PC-3 (cell line): Measurements from ENCODE around the gene ZCCHC8. TPM values are rescaled to one million over a fixed set of nuclear protein-coding genes. Genes with fewer than 3 reads are reported as not detected.
"Not testable (repeated sequence)": the region's sequence is repeated elsewhere in the genome, so short reads cannot be mapped to it uniquely, and the experiment has no call there.

Source experiments
- ATAC-seq: fragments of 200-7000 bp; cut with Tn5 transposase; 2 replicates; pipeline ENCODE4 v1.9.1; 2020; ENCODE audit warnings: mild to moderate bottlenecking, moderate library complexity
- BruUV-seq: library from RNA; stranded (reverse); fragments of 400-500 nt; replicated peaks from 2 replicates; lab custom pipeline; 2021; lab: Mats Ljungman, UMichigan
- CTCF ChIA-PET: fragments of 300-600 bp; sonication (Branson Sonifier 250); formaldehyde crosslinking; loops from one replicate; lab custom pipeline; 2022; ENCODE audit warnings: antibody characterized with exemption; lab: Charles Lee
- POLR2A ChIA-PET: fragments of 300-600 bp; sonication (Branson Sonifier 250); formaldehyde crosslinking; loops from one replicate; lab custom pipeline; 2022; ENCODE audit warnings: antibody characterized with exemption; ENCODE audit not compliant: unreplicated experiment; lab: Charles Lee
- DNase-seq: peaks from one replicate; pipeline ENCODE4 v3.0.0-alpha.2; 2015
- H2AFZ ChIP-seq: fragments of 300-600 bp; sonication (generic); 2 replicates; pipeline ENCODE4 v1.6.0; 2016; ENCODE audit warnings: antibody characterized with exemption, low read length
- H3F3A ChIP-seq: fragments of 300-600 bp; sonication (generic); one replicate; pipeline ENCODE4 v1.6.0; 2017; ENCODE audit warnings: antibody characterized with exemption, low read length, control low read depth, mild to moderate bottlenecking; ENCODE audit not compliant: unreplicated experiment
- H3K27ac ChIP-seq: fragments of 300-600 bp; sonication (generic); 2 replicates; pipeline ENCODE4 v1.5.1; 2016; ENCODE audit warnings: mild to moderate bottlenecking, low read length
- H3K27me3 ChIP-seq: fragments of 300-600 bp; sonication (generic); 2 replicates; pipeline ENCODE4 v1.6.1; 2016; ENCODE audit warnings: low read length, mixed read lengths
- H3K36me3 ChIP-seq: fragments of 300-600 bp; sonication (generic); 2 replicates; pipeline ENCODE4 v1.6.1; 2016; ENCODE audit warnings: low read depth, mixed run types, low read length, mixed read lengths
- H3K4me1 ChIP-seq: fragments of 300-600 bp; sonication (generic); 2 replicates; pipeline ENCODE4 v1.5.1; 2016; ENCODE audit warnings: low read length; ENCODE audit not compliant: insufficient read depth
- H3K4me2 ChIP-seq: fragments of 300-600 bp; sonication (generic); 2 replicates; pipeline ENCODE4 v1.6.0; 2016; ENCODE audit warnings: low read length
- H3K4me3 ChIP-seq: fragments of 300-600 bp; sonication (generic); 2 replicates; pipeline ENCODE4 v1.5.1; 2016; ENCODE audit warnings: mild to moderate bottlenecking, low read length, mixed read lengths
- H3K79me2 ChIP-seq: fragments of 300-600 bp; sonication (generic); 2 replicates; pipeline ENCODE4 v1.6.1; 2017; ENCODE audit warnings: low read length, mixed read lengths
- H3K9ac ChIP-seq: fragments of 300-600 bp; sonication (generic); 2 replicates; pipeline ENCODE4 v1.6.0; 2016; ENCODE audit warnings: mild to moderate bottlenecking, low read length
- H3K9me2 ChIP-seq: fragments of 300-600 bp; sonication (generic); replicated peaks from 2 replicates; pipeline ENCODE4 v1.6.1; 2016; ENCODE audit warnings: mixed run types, low read length, mixed read lengths
- H3K9me3 ChIP-seq: fragments of 300-600 bp; sonication (generic); 2 replicates; pipeline ENCODE4 v1.6.1; 2016; ENCODE audit warnings: low read length, mixed read lengths
- H4K20me1 ChIP-seq: fragments of 300-600 bp; sonication (generic); 2 replicates; pipeline ENCODE4 v1.6.1; 2016; ENCODE audit warnings: low read length, mixed read lengths
- CTCF ChIP-seq: fragments of 300-600 bp; sonication (generic); conservative IDR thresholded peaks from 2 replicates; pipeline ENCODE4 v1.5.1; 2017; ENCODE audit warnings: antibody characterized with exemption, low read depth, mild to moderate bottlenecking, low read length
- EZH2 ChIP-seq: fragments of 300-600 bp; sonication (generic); IDR thresholded peaks from one replicate; pipeline ENCODE4 v1.6.1; 2017; ENCODE audit warnings: antibody characterized with exemption, mild to moderate bottlenecking, low read length; ENCODE audit not compliant: unreplicated experiment
- EZH2phosphoT487 ChIP-seq: fragments of 300-600 bp; sonication (generic); IDR thresholded peaks from 2 replicates; pipeline ENCODE4 v1.6.1; 2018; ENCODE audit warnings: mild to moderate bottlenecking, antibody characterized with exemption, low read length, borderline replicate concordance
- intact Hi-C: fragments of 100-400 bp; cut with micrococcal nuclease; formaldehyde crosslinking; loops from 2 replicates; pipeline ENCODE4 v1.9.0; 2023
- total RNA-seq: library from RNA; depleted of rRNA; stranded (reverse); fragments of >200 nt; gene quantifications from 2 replicates; pipeline ENCODE4 v1.2.3, GENCODE V29; 2014

ZCCHC8 gene
- total RNA-seq, 1 experiment from 2014 or later: 14.4 TPM

GRCh38 chr12:122489038-122489437, 11.7 kb downstream of the ZCCHC8 start:
- Histone ChIP-seq H3K9ac (no peak overlapping the region), H3K4me2 (no peak overlapping the region), H3K27ac (no peak overlapping the region), H3K4me1 (no peaks in the 10 kb centered on the region), H4K20me1 (no peaks in the 10 kb centered on the region), H3K36me3 (peaks cover 67% of the 10 kb centered on the region), H3K79me2 (peaks cover 11% of the 10 kb centered on the region; the same call in 1 of the 2 replicates), H3F3A (no peaks in the 10 kb centered on the region), H3K9me3 (no peaks in the 10 kb centered on the region), H3K27me3 (no peaks in the 10 kb centered on the region), H3K9me2 (no peaks in the 10 kb centered on the region), H2AFZ (no peak overlapping the region), H3K4me3 (no peak overlapping the region)
- POLR2A ChIA-PET: interaction anchor here (1.5 kb wide), 1 partner anchor 11 kb away, joined by 4 read pairs; the partner anchor contains the start of gene ZCCHC8
- BruUV-seq: no TSS peak
- TF ChIP-seq EZH2phosphoT487 (no peak), EZH2 (no peak), CTCF (no peak)
- ATAC-seq (no peak), DNase-seq (no peak)
- CTCF ChIA-PET: no interaction called here
- intact Hi-C loops: no loop called here

GRCh38 chr12:122487807-122488206, 12.9 kb downstream of the ZCCHC8 start:
- H3K9ac ChIP-seq, H3K9me3 ChIP-seq, H3K27me3 ChIP-seq, POLR2A ChIA-PET, BruUV-seq, H2AFZ ChIP-seq, H3K27ac ChIP-seq, intact Hi-C loops, H3K4me2 ChIP-seq, H4K20me1 ChIP-seq, H3K4me3 ChIP-seq, H3K9me2 ChIP-seq, H3K79me2 ChIP-seq, ATAC-seq, H3K4me1 ChIP-seq, DNase-seq, H3F3A ChIP-seq: not testable (repeated sequence)
- CTCF ChIA-PET: interaction anchor here (0.7 kb wide), 1 partner anchor 272 kb away, joined by 4 read pairs; no protein-coding TSS in a partner anchor
- H3K36me3 ChIP-seq: peaks cover 75% of the 10 kb centered on the region

GRCh38 chr12:122486805-122487426, 13.8 kb downstream of the ZCCHC8 start:
- Histone ChIP-seq H3K4me1 (no peaks in the 10 kb centered on the region), H3K4me3 (no peak overlapping the region), H4K20me1 (no peaks in the 10 kb centered on the region), H3K27ac (no peak overlapping the region), H3K9ac (no peak overlapping the region), H3K4me2 (no peak overlapping the region), H3K27me3 (no peaks in the 10 kb centered on the region), H3K9me3 (no peaks in the 10 kb centered on the region), H2AFZ (no peak overlapping the region), H3K36me3 (peaks cover 75% of the 10 kb centered on the region), H3K9me2 (no peaks in the 10 kb centered on the region), H3K79me2 (peaks cover 7% of the 10 kb centered on the region; the same call in 1 of the 2 replicates), H3F3A (peaks cover 4% of the 10 kb centered on the region)
- intact Hi-C loops: no loop called here
- DNase-seq (peak; percentile 14), ATAC-seq (peak; percentile 59)
- TF ChIP-seq CTCF (no peak), EZH2phosphoT487 (no peak), EZH2 (no peak)
- no TSS peak for BruUV-seq
- CTCF ChIA-PET: interaction anchor here (1.0 kb wide), 1 partner anchor 87 kb away, joined by 8 read pairs; no protein-coding TSS in a partner anchor
- POLR2A ChIA-PET: interaction anchor here (0.6 kb wide), 1 partner anchor 88 kb away, joined by 3 read pairs; no protein-coding TSS in a partner anchor

- H3K79me2 ChIP-seq, H3K4me3 ChIP-seq, H3K9ac ChIP-seq, H3F3A ChIP-seq, intact Hi-C loops, H3K9me3 ChIP-seq, H3K4me1 ChIP-seq, H3K27ac ChIP-seq, BruUV-seq, H2AFZ ChIP-seq, H3K9me2 ChIP-seq, DNase-seq, H3K4me2 ChIP-seq, H3K27me3 ChIP-seq, H4K20me1 ChIP-seq: not testable (repeated sequence)
- peak; percentile 50 for ATAC-seq
- ChIA-PET CTCF (interaction anchor here (1.0 kb wide), 1 partner anchor 87 kb away, joined by 8 read pairs; no protein-coding TSS in a partner anchor), POLR2A (interaction anchor here (0.6 kb wide), 1 partner anchor 87 kb away, joined by 3 read pairs; no protein-coding TSS in a partner anchor)
- H3K36me3 ChIP-seq: peaks cover 78% of the 10 kb centered on the region
These were observed 14.4 kb downstream of the ZCCHC8 start for GRCh38 chr12:122486360-122486759.

- H3K79me2 ChIP-seq, H3K27me3 ChIP-seq, H3K27ac ChIP-seq, ATAC-seq, H3F3A ChIP-seq, CTCF ChIA-PET, DNase-seq, H2AFZ ChIP-seq, POLR2A ChIA-PET, H3K4me3 ChIP-seq, H3K9me2 ChIP-seq, H3K9me3 ChIP-seq, H4K20me1 ChIP-seq, H3K4me1 ChIP-seq, H3K4me2 ChIP-seq, H3K9ac ChIP-seq, BruUV-seq, intact Hi-C loops: not testable (repeated sequence)
- peaks cover 79% of the 10 kb centered on the region for H3K36me3 ChIP-seq
These were observed 16.3 kb downstream of the ZCCHC8 start for GRCh38 chr12:122484385-122484784.
